ENCODE measurements around the gene LRRC56.

The LRRC56 gene

GRCh38 chr11:506995-507726 lies 30.2 kb upstream of the LRRC56 start, which contains the start of gene RNH1 (continued):
- TF ChIP-seq ZNF529 (tag by site-specific recombination; IDR thresholded peaks at IDR 0.05; ENCODE audit: insufficient replicate concordance) (no peak), ZNF146 (tag by site-specific recombination; IDR thresholded peaks at IDR 0.05) (0 out of 2 replicates have a peak, but pooled peaks have one; percentile 21), ZNF513 (tag by site-specific recombination; IDR thresholded peaks at IDR 0.05) (no peak), ZNF138 (tag by site-specific recombination; IDR thresholded peaks at IDR 0.05; ENCODE audit: borderline replicate concordance) (no peak), ZNF169 (tag by site-specific recombination; IDR thresholded peaks at IDR 0.05) (no peak), ZSCAN30 (tag by site-specific recombination; IDR thresholded peaks at IDR 0.05) (no peak), KLF1 (tag by site-specific recombination; IDR thresholded peaks at IDR 0.05) (peak; percentile 86), SCRT2 (tag by site-specific recombination; IDR thresholded peaks at IDR 0.05) (no peak), BCL11B (tag by site-specific recombination; IDR thresholded peaks at IDR 0.05; ENCODE audit: low read depth) (peak; percentile 45; the same call in 1 of the 2 replicates), ZBTB49 (tag by site-specific recombination; IDR thresholded peaks at IDR 0.05; ENCODE audit: low read depth) (no peak), ZBTB6 (tag by site-specific recombination; IDR thresholded peaks at IDR 0.05) (no peak), ZSCAN23 (tag by site-specific recombination; IDR thresholded peaks at IDR 0.05) (no peak), SP3 (tag by site-specific recombination; IDR thresholded peaks at IDR 0.05) (peak; percentile 74; the same call in 1 of the 2 replicates), ZNF175 (tag by site-specific recombination; IDR thresholded peaks at IDR 0.05) (no peak), ZBTB17 (tag by site-specific recombination; IDR thresholded peaks at IDR 0.05) (no peak; the same call in 1 of the 2 replicates), ZNF37A (tag by site-specific recombination; IDR thresholded peaks at IDR 0.05) (no peak), EGR2 (tag by site-specific recombination; IDR thresholded peaks at IDR 0.05; ENCODE audit: low read depth) (peak; percentile 66), ZFP69B (tag by site-specific recombination; IDR thresholded peaks at IDR 0.05) (no peak), ZNF785 (tag by site-specific recombination; IDR thresholded peaks at IDR 0.05) (no peak), ZNF433 (tag by site-specific recombination; IDR thresholded peaks at IDR 0.05; ENCODE audit: low read depth) (no peak), ZNF335 (tag by site-specific recombination; conservative IDR thresholded peaks at IDR 0.05) (peak; percentile 51; the same call in 1 of the 2 replicates), KLF8 (tag by site-specific recombination; IDR thresholded peaks at IDR 0.05) (peak; percentile 88; the same call in 1 of the 2 replicates), ZNF677 (tag by site-specific recombination; IDR thresholded peaks at IDR 0.05) (no peak), ZNF366 (tag by site-specific recombination; conservative IDR thresholded peaks at IDR 0.05) (no peak), SCRT1 (tag by site-specific recombination; IDR thresholded peaks at IDR 0.05; ENCODE audit: borderline replicate concordance) (no peak), ZNF133 (tag by site-specific recombination; IDR thresholded peaks at IDR 0.05) (no peak), ZNF23 (tag by site-specific recombination; IDR thresholded peaks at IDR 0.05; ENCODE audit: borderline replicate concordance) (no peak), HOXA7 (CRISPR knock-in tag; IDR thresholded peaks at IDR 0.05; ENCODE audit: borderline replicate concordance) (no peak), ZNF624 (tag by site-specific recombination; IDR thresholded peaks at IDR 0.05) (no peak), SP2 (tag by site-specific recombination; IDR thresholded peaks at IDR 0.05) (peak; percentile 30), ZNF549 (tag by site-specific recombination; IDR thresholded peaks at IDR 0.05) (no peak), ZNF704 (tag by site-specific recombination; IDR thresholded peaks at IDR 0.05) (no peak), ZNF777 (tag by site-specific recombination; IDR thresholded peaks at IDR 0.05; ENCODE audit: borderline replicate concordance) (no peak), ZNF184 (tag by site-specific recombination; IDR thresholded peaks at IDR 0.05) (no peak), ZNF501 (tag by site-specific recombination; IDR thresholded peaks at IDR 0.05) (no peak)

All from HEK293 (cell line).